Measurements from ENCODE around the gene CACNA2D3.

The CACNA2D3 gene

DNA sequence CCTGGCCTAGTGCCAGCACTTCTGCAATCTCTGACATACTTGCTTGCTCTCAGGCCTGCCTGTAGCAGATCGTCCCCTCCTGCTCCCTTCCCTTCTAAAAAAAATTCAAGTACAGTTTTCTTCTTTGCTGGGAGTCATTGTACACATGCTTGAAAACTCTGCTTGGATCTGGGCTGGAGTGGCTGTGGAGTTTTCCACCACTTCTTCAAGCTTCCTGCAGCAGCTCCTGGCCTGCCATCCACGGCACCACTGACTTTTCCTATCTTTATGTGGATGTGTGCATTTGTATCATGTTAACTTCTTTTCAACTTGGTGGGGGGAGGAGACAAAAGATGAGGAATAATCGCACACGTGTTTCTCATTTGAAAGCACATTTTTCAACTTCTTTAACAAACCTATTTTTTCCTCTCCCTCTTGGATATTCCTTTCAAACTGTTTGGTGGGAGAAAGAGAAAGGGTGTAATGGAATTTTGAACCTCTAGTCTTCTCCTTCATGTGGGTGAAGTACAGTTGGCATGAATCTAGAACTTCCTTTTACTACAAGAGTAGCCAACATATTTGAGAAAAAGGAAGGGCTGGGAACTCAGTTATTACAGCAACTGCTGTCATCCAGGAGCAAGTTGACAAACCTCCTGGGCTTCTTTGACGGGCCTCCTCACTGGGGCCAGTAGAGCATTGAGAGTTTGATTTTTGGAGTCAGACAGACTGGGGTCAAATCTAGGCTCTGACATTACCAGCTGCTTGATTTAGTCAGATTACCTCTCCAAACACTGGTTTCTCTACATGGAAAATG is 866.7 kb downstream of the CACNA2D3 start:
- DNase-seq = no peak

GRCh38 chr3:54994111-54994513 is 871.8 kb downstream of the CACNA2D3 start:
- DNase-seq = no peak

- peak; percentile 12 for DNase-seq
Measured at GRCh38 chr3:54999159-54999558, 876.8 kb downstream of the CACNA2D3 start.

- peak; percentile 91 for DNase-seq
Measured at GRCh38 chr3:54999811-55000210, 877.5 kb downstream of the CACNA2D3 start.

DNA sequence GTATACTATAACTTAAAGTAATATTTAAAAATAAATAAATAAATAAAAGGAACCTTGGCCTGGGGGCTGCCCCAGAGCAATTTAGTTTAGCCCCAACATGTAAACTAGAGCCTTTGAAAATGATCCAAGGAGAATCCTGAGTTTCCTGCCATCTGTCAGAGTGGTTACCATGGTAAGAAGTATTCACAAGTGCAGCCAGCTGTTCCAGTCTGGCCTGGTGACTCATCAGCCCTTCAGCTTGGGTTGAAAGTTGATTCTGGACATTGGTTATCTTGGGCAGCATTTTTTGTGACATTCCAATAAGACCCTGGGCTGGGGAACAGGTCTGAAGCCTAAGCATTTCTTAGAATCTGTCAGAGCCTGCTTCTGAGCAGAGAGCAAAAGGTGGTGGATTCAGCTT is 878.2 kb downstream of the CACNA2D3 start:
- peak; percentile 86 for DNase-seq

GRCh38 chr3:55000953-55001352 is 878.6 kb downstream of the CACNA2D3 start:
- no peak for DNase-seq

DNA sequence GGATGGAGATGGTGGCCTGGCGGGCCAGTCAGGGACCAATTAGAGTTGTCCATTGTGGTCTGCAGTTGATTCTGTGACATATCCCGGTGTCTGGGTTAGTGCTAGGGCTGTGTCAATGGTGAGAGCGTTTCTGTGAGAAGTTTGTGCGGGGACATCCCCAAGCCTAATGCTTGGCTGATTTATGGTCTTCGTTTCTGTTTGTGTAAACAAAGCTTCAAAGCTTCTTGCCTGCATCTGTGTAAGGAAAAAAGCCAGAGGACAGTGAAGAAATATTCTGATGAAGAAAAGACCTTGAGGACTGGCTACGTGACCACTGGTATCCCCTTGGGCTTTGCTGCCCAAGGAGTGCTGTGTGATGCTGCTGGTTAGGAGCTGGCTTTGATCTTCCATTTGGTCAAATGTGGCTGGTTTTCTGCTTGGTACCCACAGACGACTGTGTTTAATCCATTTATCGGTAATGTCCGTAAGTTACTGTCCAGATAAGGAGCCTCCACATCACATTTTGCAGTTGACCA is 880.1 kb downstream of the CACNA2D3 start:
- DNase-seq = no peak

DNA sequence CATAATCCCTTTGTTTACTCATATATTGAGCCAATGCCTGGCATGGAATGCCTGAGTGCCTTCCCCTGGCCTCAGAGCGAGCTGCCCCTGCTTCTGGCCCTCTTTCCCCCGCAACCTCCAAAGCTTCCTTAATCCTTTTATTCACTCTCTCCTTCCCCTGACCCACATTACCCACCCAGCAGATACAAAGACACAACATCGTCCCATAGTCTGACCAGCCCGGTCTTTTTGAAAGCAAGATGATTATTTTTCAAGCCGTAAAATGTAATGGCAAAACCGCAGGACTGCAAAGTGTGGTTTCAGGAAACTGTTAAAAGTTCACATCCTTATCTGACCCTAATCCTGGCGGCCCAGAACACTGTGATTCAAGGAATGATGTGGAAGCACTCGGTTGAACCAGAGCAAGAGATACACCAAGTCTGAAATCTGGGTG is 883.9 kb downstream of the CACNA2D3 start:
- DNase-seq = no peak

- no peak for DNase-seq
Measured at GRCh38 chr3:55007971-55008370, 885.6 kb downstream of the CACNA2D3 start.

GRCh38 chr3:55009372-55009771 is 887.0 kb downstream of the CACNA2D3 start:
- no peak for DNase-seq

- DNase-seq = no peak
Measured at GRCh38 chr3:55012091-55012490, 889.7 kb downstream of the CACNA2D3 start.

- DNase-seq = no peak
Measured at GRCh38 chr3:55013145-55013925, 891.0 kb downstream of the CACNA2D3 start.

DNA sequence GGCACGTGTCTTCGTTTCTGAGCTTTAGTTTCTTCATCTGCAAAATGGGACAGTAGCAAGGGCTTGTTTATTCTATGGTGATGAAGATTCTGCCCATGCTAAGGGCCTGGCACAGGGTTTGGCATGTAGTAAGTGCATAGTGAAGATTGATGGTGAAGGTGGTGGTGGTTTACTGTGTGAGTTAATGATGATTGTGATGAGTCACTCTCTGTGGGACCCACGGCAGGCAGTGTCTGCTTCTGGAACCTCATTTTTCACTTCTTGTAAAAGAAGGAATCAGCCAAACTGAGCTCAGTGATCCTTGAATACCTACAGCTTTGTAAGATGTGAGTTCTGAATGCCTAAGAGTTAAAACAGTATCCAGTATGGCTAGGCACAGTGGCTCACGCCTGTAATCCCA is 891.7 kb downstream of the CACNA2D3 start:
- DNase-seq = no peak

DNA sequence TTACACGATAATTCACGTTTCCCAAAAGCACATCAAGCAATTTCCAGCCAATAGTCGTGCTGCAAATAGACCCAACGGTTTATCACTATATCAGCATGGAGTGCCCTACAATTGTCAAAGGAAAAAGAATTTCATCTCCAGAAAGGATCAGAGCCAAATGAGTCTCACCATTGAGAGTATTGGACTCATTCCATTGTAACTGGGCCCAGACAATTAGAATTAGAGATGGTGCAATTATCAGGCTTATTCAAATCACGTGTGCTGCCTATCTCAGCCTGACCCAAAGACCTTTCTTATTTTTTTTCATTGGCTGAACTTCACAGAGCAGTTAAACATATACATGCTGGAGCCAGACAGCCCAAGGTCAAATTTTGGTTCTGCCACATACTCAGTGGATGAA is 892.6 kb downstream of the CACNA2D3 start:
- no peak for DNase-seq

GRCh38 chr3:55017876-55018275 is 895.5 kb downstream of the CACNA2D3 start:
- DNase-seq = no peak

DNA sequence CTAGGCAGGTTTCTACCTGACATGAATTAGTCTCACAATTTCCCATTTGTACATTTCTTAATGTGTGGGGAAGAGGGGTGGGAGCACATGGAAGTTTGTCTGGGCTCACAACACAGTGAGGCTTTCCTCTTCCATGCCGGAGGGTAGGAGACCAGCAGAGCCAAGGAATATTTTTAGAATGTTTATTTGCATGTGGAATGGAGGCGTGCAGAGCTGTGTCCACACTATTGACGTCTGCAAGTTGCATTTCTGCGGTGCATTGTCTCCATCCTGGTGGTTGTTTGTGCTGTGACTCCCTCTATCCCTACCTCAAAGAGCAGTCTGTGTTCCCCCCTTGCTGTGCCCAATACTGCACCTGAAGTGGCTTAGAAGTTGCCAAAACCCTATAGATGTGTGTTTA is 908.6 kb downstream of the CACNA2D3 start:
- no peak for DNase-seq

DNA sequence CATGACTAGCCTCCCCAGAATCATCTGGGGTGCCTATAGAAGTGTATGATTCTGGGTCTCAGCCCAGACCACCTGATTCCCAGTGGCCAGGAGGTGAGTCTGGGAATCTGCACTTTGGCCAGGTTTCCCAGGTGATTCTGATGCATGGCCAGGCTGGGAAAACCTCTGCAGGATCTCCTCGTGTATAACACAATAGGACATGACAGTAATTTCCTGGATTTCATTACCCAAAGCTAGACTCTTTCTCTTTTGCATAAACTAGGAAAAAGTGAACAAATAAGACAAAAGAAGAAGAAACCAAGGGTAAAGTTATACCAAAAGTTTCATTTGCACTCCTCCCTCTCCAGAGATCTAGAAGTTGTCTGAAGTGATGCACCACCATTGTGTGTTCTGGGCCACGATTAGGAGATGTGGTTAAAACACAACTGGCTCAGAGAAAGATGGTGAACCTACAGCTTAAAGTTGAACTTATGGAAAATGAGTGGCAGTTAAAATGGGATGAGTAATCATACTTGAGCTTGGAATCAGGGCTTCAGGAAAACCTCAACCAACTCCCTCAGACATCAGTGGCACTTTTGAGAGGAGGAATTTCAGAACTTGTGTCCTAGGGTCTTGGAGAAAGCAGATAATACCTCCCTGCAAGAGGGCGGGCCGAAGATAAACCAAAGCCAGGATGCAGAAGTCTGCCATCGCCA is 914.7 kb downstream of the CACNA2D3 start:
- no peak for DNase-seq

DNA sequence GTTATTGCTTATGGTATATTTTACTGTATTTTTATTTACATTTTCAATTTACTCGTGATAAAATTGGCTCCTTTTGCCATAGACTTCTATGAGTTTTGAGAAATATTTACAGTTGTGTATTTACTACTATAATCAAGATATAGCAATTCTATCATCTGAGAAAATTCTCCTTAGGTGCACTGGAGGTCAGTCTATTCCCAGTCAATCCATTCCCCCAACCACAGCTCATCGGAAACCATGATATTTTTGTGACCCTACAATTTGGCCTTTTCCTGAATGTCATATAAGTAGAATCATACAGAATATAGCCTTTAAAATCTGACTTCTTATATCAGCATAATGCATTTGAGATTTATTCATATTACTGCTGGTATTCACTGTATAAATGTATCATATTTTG is 920.2 kb downstream of the CACNA2D3 start:
- no peak for DNase-seq

- DNase-seq = no peak
Measured at GRCh38 chr3:55044486-55044885, 922.1 kb downstream of the CACNA2D3 start.

GRCh38 chr3:55059027-55059629 is 936.8 kb downstream of the CACNA2D3 start:
- DNase-seq = no peak

- no peak for DNase-seq
Measured at GRCh38 chr3:55060896-55061719, 938.8 kb downstream of the CACNA2D3 start.

- DNase-seq = no peak
Measured at GRCh38 chr3:55061720-55062034, 939.3 kb downstream of the CACNA2D3 start.

All from DMS 273 treated with DMSO at 0.1 percent for 48 hours (cell line).